ENCODE data around the gene SHB. TPM values are rescaled to one million over a fixed set of nuclear protein-coding genes. Genes with fewer than 3 reads are reported as not detected.

SHB gene
- total and polyA plus RNA-seq, 2 donors (not counting 1 experiment from before 2014, with no cell fraction given), result 9.9 to 13.9 TPM

GRCh38 chr9:37986771-37987258, 82.2 kb downstream of the SHB start:
- no peak overlapping the region for H2AFZ ChIP-seq (ENCODE audit: low read length)
- H4K20me1 ChIP-seq (ENCODE audit: control insufficient read depth, extremely low read depth, insufficient read depth, low read length), result no peaks in the 10 kb centered on the region
- H3K9me3 ChIP-seq (ENCODE audit: control insufficient read depth, insufficient read depth, low read depth, low read length), result no peaks in the 10 kb centered on the region
- peaks cover 8% of the 10 kb centered on the region for H3K4me1 ChIP-seq (ENCODE audit: control insufficient read depth, extremely low read depth, insufficient read depth, low read length)
- H3K79me2 ChIP-seq (ENCODE audit: control insufficient read depth, insufficient read depth, low read length), result peaks cover 45% of the 10 kb centered on the region
- H3K36me3 ChIP-seq (ENCODE audit: control insufficient read depth, insufficient read depth, low read length), result peaks cover 2% of the 10 kb centered on the region
- no peak overlapping the region for H3K27ac ChIP-seq (ENCODE audit: insufficient read depth, low read length)
- no peak for DNase-seq (ENCODE audit: low read depth in 2 of 2)
- H3K9ac ChIP-seq (ENCODE audit: insufficient read depth, low read length), result no peak overlapping the region
- H3K27me3 ChIP-seq (ENCODE audit: control insufficient read depth, insufficient read depth, low read length), result no peaks in the 10 kb centered on the region
- no peak overlapping the region for H3K4me3 ChIP-seq (replicated peaks in 1 of 4; ENCODE audit: control extremely low read depth in 1 of 4, insufficient read depth in 1 of 4, low read depth in 3 of 4, low read length in 4 of 4)
- H3K4me2 ChIP-seq (ENCODE audit: extremely low read depth, insufficient read depth, low read length), result no peak overlapping the region
- TF ChIP-seq EZH2 (IDR thresholded peaks at IDR 0.05; ENCODE audit: low read length, missing control alignments), result no peak
- TF ChIP-seq CTCF (conservative IDR thresholded peaks at IDR 0.05 in 1 of 2, IDR thresholded peaks at IDR 0.05 in 1 of 2; ENCODE audit: low read depth in 1 of 2, low read length in 2 of 2), result no peak

GRCh38 chr9:37986001-37986400, 83.0 kb downstream of the SHB start:
- DNase-seq (ENCODE audit: low read depth in 2 of 2), result no peak
- Histone ChIP-seq H3K36me3 (ENCODE audit: control insufficient read depth, insufficient read depth, low read length) (peaks cover under 1% of the 10 kb centered on the region), H3K4me1 (ENCODE audit: control insufficient read depth, extremely low read depth, insufficient read depth, low read length) (peaks cover 8% of the 10 kb centered on the region), H3K27ac (ENCODE audit: insufficient read depth, low read length) (no peak overlapping the region), H4K20me1 (ENCODE audit: control insufficient read depth, extremely low read depth, insufficient read depth, low read length) (no peaks in the 10 kb centered on the region), H3K79me2 (ENCODE audit: control insufficient read depth, insufficient read depth, low read length) (peaks cover 39% of the 10 kb centered on the region), H3K27me3 (ENCODE audit: control insufficient read depth, insufficient read depth, low read length) (no peaks in the 10 kb centered on the region), H3K4me3 (replicated peaks in 1 of 4; ENCODE audit: control extremely low read depth in 1 of 4, insufficient read depth in 1 of 4, low read depth in 3 of 4, low read length in 4 of 4) (no peak overlapping the region), H3K9me3 (ENCODE audit: control insufficient read depth, insufficient read depth, low read depth, low read length) (no peaks in the 10 kb centered on the region), H2AFZ (ENCODE audit: low read length) (no peak overlapping the region), H3K9ac (ENCODE audit: insufficient read depth, low read length) (no peak overlapping the region), H3K4me2 (ENCODE audit: extremely low read depth, insufficient read depth, low read length) (no peak overlapping the region)
- no peak for TF ChIP-seq EZH2 (IDR thresholded peaks at IDR 0.05; ENCODE audit: low read length, missing control alignments)

- H3K27me3 ChIP-seq (ENCODE audit: control insufficient read depth, insufficient read depth, low read length), result no peaks in the 10 kb centered on the region
- no peak overlapping the region for H3K4me3 ChIP-seq (replicated peaks in 1 of 4; ENCODE audit: control extremely low read depth in 1 of 4, insufficient read depth in 1 of 4, low read depth in 3 of 4, low read length in 4 of 4)
- peak; percentile 42 to 83 for DNase-seq (ENCODE audit: low read depth in 2 of 2)
- no peaks in the 10 kb centered on the region for H4K20me1 ChIP-seq (ENCODE audit: control insufficient read depth, extremely low read depth, insufficient read depth, low read length)
- no peaks in the 10 kb centered on the region for H3K36me3 ChIP-seq (ENCODE audit: control insufficient read depth, insufficient read depth, low read length)
- no peak overlapping the region for H3K9ac ChIP-seq (ENCODE audit: insufficient read depth, low read length)
- H3K79me2 ChIP-seq (ENCODE audit: control insufficient read depth, insufficient read depth, low read length), result peaks cover 38% of the 10 kb centered on the region
- H2AFZ ChIP-seq (ENCODE audit: low read length), result no peak overlapping the region
- peaks cover 8% of the 10 kb centered on the region for H3K4me1 ChIP-seq (ENCODE audit: control insufficient read depth, extremely low read depth, insufficient read depth, low read length)
- no peak for TF ChIP-seq EZH2 (IDR thresholded peaks at IDR 0.05; ENCODE audit: low read length, missing control alignments)
- no peak for TF ChIP-seq CTCF (conservative IDR thresholded peaks at IDR 0.05 in 1 of 2, IDR thresholded peaks at IDR 0.05 in 1 of 2; ENCODE audit: low read depth in 1 of 2, low read length in 2 of 2)
- peak overlapping the region; percentile 63 for H3K27ac ChIP-seq (ENCODE audit: insufficient read depth, low read length)
- H3K9me3 ChIP-seq (ENCODE audit: control insufficient read depth, insufficient read depth, low read depth, low read length), result no peaks in the 10 kb centered on the region
- no peak overlapping the region for H3K4me2 ChIP-seq (ENCODE audit: extremely low read depth, insufficient read depth, low read length)
Measured at GRCh38 chr9:37984672-37985611, 84.1 kb downstream of the SHB start.
